Gastrocnemius medialis (tissue), 4 donors: Measurements from ENCODE around the gene LRCH3. TPM values are rescaled to one million over a fixed set of nuclear protein-coding genes. Genes with fewer than 3 reads are reported as not detected.

ENCODE experiments used
- ATAC-seq, 2 donors: fragments of 150-250 bp; one replicate each; pipeline ENCODE4 v1.9.1; 2016
- DNase-seq, 2 donors: peaks; one replicate each; pipeline ENCODE4 v3.0.0-alpha.2; 2019
- H3K27ac ChIP-seq, 4 donors: fragments of 200-600 bp; sonication (generic); 1 replicate in 1 of 4; 2 replicates in 3 of 4; pipeline ENCODE4 v1.5.1; 2016 to 2018; ENCODE audit warnings: mild to moderate bottlenecking in 2 of 4, moderate library complexity in 1 of 4
- H3K27me3 ChIP-seq, 3 donors: fragments of 200-600 bp; sonication (generic) in 2 of 3; 1 replicate in 1 of 3; 2 replicates in 2 of 3; pipeline versions ENCODE4 v1.5.1 to v1.6.0; 2016 to 2019; ENCODE audit warnings: mild to moderate bottlenecking in 1 of 3, moderate library complexity in 1 of 3
- H3K36me3 ChIP-seq, 2 donors: fragments of 200-600 bp; sonication (generic) in 1 of 2; one replicate each; pipeline ENCODE4 v1.5.1; 2017 to 2018
- H3K4me1 ChIP-seq, 2 donors: fragments of 200-600 bp; sonication (generic) in 1 of 2; one replicate each; pipeline ENCODE4 v1.5.1; 2016 to 2017; ENCODE audit warnings: mild to moderate bottlenecking in 2 of 2
- H3K4me3 ChIP-seq, 4 donors: fragments of 200-600 bp; sonication (generic) in 3 of 4; 1 replicate in 1 of 4; 2 replicates in 3 of 4; pipeline ENCODE4 v1.5.1; 2016 to 2019; ENCODE audit warnings: mild to moderate bottlenecking in 2 of 4
- H3K9me3 ChIP-seq, 3 donors: fragments of 200-600 bp; sonication (generic) in 2 of 3; 1 replicate in 1 of 3; 2 replicates in 2 of 3; pipeline ENCODE4 v1.5.1; 2016 to 2019
- POLR2A ChIP-seq, 2 donors: fragments of 450-650 bp; IDR thresholded peaks; one replicate each; pipeline ENCODE4 v1.6.1; 2017; ENCODE audit warnings: antibody characterized with exemption in 2 of 2, mild to moderate bottlenecking in 2 of 2, moderate library complexity in 2 of 2
- in situ Hi-C, 4 donors: fragments of 200-750 bp; cut with MboI; loops; one replicate each; pipeline versions ENCODE4 v1.15.0 to v1.8.0; 2017; ENCODE audit warnings: low sequenced_read_pairs in 4 of 4
- intact Hi-C: fragments of 100-400 bp; cut with DNase I; formaldehyde crosslinking; loops from one replicate; pipeline ENCODE4 v1.15.1; 2023; ENCODE audit warnings: low total_unique reads
- total RNA-seq, 4 donors: library from RNA; depleted of rRNA; stranded (reverse); fragments of >200 nt; gene quantifications; one replicate each; pipeline versions ENCODE4 v1.1.0 to v1.2.3, GENCODE V29; 2016
- TF ChIP-seq, protein P1 (sequence below), 5 experiments: fragments of 450-650 bp in 3 of 5; fragments of 200-600 bp in 2 of 5; sonication (generic) in 2 of 5; IDR thresholded peaks in 4 of 5; conservative IDR thresholded peaks in 1 of 5; 1 replicate in 4 of 5; 2 replicates in 1 of 5; pipeline ENCODE4 v1.5.1; 2016 to 2019; ENCODE audit warnings: antibody characterized with exemption in 5 of 5, mild to moderate bottlenecking in 3 of 5, moderate library complexity in 3 of 5

Gene LRCH3
- total RNA-seq, 4 donors from 2014 or later, result 18.0 to 126 (median 26.7) TPM

DNA sequence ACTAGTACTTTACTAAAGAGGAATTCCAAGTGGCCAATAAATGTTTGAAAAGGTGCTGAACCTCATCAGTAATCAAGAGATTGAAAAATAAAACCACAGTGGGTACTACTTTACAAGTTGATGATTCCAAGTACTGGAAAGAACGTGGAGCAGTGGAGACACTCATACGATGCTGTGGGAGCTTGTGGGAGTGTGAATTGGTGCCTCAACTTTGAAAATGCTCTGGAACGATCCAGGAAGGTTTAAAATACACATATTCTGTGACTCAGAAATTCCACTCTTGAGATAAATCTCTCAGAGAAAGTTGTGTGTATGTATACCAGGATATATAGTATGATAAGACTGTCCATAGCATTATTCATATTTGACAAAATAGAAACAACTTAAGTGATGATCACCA is 9.3 kb downstream of the LRCH3 start:
- no peak for DNase-seq
- ATAC-seq, result no peak
- Histone ChIP-seq H3K27me3 (no peaks in the 10 kb centered on the region), H3K4me1 (peaks cover 31 to 41% of the 10 kb centered on the region in 2 donors), H3K36me3 (no peaks in the 10 kb centered on the region), H3K9me3 (no peaks in the 10 kb centered on the region), H3K27ac (no peak overlapping the region), H3K4me3 (no peak overlapping the region)
- intact Hi-C loops, result no loop called here
- in situ Hi-C loops, result no loop called here
- no peak for TF ChIP-seq POLR2A (IDR thresholded peaks at IDR 0.05)
- TF ChIP-seq, protein P1, sequence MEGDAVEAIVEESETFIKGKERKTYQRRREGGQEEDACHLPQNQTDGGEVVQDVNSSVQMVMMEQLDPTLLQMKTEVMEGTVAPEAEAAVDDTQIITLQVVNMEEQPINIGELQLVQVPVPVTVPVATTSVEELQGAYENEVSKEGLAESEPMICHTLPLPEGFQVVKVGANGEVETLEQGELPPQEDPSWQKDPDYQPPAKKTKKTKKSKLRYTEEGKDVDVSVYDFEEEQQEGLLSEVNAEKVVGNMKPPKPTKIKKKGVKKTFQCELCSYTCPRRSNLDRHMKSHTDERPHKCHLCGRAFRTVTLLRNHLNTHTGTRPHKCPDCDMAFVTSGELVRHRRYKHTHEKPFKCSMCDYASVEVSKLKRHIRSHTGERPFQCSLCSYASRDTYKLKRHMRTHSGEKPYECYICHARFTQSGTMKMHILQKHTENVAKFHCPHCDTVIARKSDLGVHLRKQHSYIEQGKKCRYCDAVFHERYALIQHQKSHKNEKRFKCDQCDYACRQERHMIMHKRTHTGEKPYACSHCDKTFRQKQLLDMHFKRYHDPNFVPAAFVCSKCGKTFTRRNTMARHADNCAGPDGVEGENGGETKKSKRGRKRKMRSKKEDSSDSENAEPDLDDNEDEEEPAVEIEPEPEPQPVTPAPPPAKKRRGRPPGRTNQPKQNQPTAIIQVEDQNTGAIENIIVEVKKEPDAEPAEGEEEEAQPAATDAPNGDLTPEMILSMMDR (IDR thresholded peaks at IDR 0.05 in 4 of 5, conservative IDR thresholded peaks at IDR 0.05 in 1 of 5), result no peak

DNA sequence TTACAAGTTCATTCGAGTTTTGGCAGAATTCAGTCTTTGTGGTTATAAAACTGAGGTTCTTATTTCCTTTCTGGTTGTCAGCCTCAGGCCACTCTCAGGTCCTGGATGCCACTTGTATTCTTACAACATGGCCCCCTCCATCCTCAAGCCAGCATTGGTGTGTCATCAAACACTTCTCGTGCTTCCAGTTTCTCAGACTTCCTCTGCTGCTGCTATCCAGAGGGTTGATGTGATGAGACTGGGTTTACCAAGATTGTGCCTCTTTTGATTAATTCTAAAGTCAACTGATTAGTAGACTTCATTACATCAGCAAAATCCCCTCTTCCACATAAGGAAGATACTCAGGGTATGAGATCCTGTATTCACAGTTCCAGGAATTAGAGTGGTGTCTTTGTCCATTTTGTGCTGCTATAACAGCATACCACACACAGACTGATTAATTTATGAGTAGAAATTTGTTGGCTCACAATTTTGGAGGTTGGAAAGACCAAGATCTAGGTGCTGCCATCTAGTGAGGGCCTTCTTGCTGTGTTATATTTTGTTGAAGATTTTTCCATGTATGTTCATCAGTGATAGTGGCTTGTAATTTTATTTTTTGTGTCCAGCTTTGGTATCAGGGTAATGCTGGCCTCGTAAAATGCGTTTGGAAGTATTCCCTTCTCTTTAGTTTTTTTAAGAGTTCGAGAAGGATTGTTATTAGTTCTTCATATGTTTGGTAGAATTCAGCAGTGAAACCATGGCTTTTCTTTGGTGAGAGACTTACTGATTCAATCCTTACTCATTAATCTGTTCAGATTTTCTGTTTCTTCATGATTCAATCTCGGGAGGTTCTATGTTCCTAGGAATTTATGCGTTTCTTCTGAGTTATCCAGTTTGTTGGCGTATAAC is 11.1 kb downstream of the LRCH3 start:
- in situ Hi-C loops (no loop called here), intact Hi-C loops (no loop called here)
- Histone ChIP-seq H3K27me3 (no peaks in the 10 kb centered on the region), H3K27ac (no peak overlapping the region), H3K9me3 (no peaks in the 10 kb centered on the region), H3K4me1 (peaks cover 24 to 32% of the 10 kb centered on the region in 2 donors), H3K36me3 (no peaks in the 10 kb centered on the region), H3K4me3 (no peak overlapping the region)
- TF ChIP-seq, protein P1 (IDR thresholded peaks at IDR 0.05 in 4 of 5, conservative IDR thresholded peaks at IDR 0.05 in 1 of 5), result peak in 1 of 5 experiments; percentile 19
- no peak for TF ChIP-seq POLR2A (IDR thresholded peaks at IDR 0.05)
- ATAC-seq (peak in 1 of 2 donors; percentile 21), DNase-seq (no peak)

DNA sequence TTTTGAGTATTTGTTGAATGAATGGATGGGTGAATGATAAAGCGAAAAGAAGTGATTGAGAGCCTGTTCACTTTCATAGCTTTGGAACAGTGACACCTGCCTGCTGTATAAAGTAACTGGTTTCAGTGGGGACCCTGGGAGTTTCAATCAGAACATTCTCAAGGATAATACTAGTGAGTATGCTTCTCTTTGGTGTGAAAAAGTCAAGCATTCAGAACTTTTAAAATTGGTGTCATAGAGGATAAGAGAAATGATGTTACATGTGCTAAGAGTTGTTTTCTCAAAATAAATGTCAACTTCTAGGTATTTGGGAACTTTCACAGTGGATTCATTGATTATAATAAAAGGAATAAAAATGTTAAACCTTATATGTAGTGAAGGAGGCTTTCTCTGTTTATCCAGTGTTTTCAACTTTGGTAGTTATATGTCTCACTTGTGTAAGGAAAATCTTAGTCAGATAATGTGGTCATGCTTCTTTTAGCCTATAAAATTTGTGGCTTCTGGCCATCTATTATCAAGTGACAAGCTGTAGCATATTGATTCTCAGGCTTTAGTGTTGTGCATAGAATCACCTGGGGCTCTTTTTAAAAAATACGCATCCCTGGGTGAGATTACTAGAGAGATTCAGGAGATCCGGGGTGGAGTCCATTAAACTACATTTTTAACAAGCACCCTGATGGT is 11.9 kb downstream of the LRCH3 start:
- TF ChIP-seq, protein P1 (IDR thresholded peaks at IDR 0.05 in 4 of 5, conservative IDR thresholded peaks at IDR 0.05 in 1 of 5), result no peak
- TF ChIP-seq POLR2A (IDR thresholded peaks at IDR 0.05), result no peak
- no peaks in the 10 kb centered on the region for H3K27me3 ChIP-seq
- intact Hi-C loops (no loop called here), in situ Hi-C loops (no loop called here)
- no peak for DNase-seq
- no peaks in the 10 kb centered on the region for H3K36me3 ChIP-seq
- H3K9me3 ChIP-seq, result no peaks in the 10 kb centered on the region
- peaks cover 28 to 32% of the 10 kb centered on the region in 2 donors for H3K4me1 ChIP-seq
- H3K27ac ChIP-seq, result no peak overlapping the region
- no peak overlapping the region for H3K4me3 ChIP-seq
- ATAC-seq, result no peak

DNA sequence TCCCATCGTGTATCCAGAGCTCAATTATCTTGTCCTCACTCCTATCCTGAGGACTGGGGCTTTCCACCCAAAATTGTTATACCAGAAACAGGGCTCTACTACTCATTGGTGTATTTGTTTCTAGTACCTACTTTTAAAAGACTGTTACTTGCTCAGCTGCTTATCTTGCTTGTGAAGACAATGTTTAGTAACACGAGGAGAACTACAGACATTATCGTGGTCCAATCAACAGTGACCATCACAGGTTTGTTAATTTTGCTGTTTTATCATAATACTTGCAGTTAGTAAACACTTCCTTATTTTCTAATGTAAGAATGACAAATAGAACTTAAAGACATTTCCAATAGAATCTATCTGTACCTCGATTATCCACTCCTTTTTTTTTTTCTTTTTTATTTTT is 13.5 kb downstream of the LRCH3 start:
- no peak for ATAC-seq
- TF ChIP-seq, protein P1 (IDR thresholded peaks at IDR 0.05 in 4 of 5, conservative IDR thresholded peaks at IDR 0.05 in 1 of 5), result no peak
- TF ChIP-seq POLR2A (IDR thresholded peaks at IDR 0.05), result no peak
- Histone ChIP-seq H3K27ac (no peak overlapping the region), H3K9me3 (no peaks in the 10 kb centered on the region), H3K4me1 (peaks cover 28% of the 10 kb centered on the region in 2 donors), H3K4me3 (no peak overlapping the region), H3K27me3 (no peaks in the 10 kb centered on the region), H3K36me3 (no peaks in the 10 kb centered on the region)
- DNase-seq, result no peak
- in situ Hi-C loops (no loop called here), intact Hi-C loops (no loop called here)
